Posterior vena cava (tissue), 2 donors: Measurements from ENCODE around the gene ARAP3. TPM values are rescaled to one million over a fixed set of nuclear protein-coding genes. Genes with fewer than 3 reads are reported as not detected.
A peak's percentile ranks its signal among the peaks of the same experiment; 100 is the strongest.

Experiments used
- DNase-seq: peaks from one replicate; pipeline ENCODE4 v3.0.0-alpha.2; 2020; ENCODE audit warnings: low spot score
- intact Hi-C, 2 donors: fragments of 100-400 bp; cut with DNase I; formaldehyde crosslinking; loops; one replicate each; pipeline versions ENCODE4 v1.14.1 to v1.14.2; 2022 to 2023
- total RNA-seq, 2 donors: library from RNA; stranded (reverse); fragmentation: NEBNext Ultra II Directional; extraction: Animal tissue kit (Norgen Biotek cat#: 25700); gene quantifications; one replicate each; pipeline ENCODE4 v1.2.1, GENCODE V29; 2021
- donor health status: DM: yes; HTN: yes; CAD: no.
- donor health status: DM: yes; HTN: yes; CAD: no.

ARAP3 gene
- total RNA-seq, 2 donors from 2014 or later: 14.7 to 18.8 TPM

- DNase-seq: no peak
- intact Hi-C loops: loop anchor here (2.0 to 5.0 kb wide), 2 partner anchors 178 to 179 kb away; no protein-coding TSS in a partner anchor
Observed at GRCh38 chr5:141703133-141703561, 21.1 kb upstream of the ARAP3 start.

GRCh38 chr5:141701360-141702119, 19.5 kb upstream of the ARAP3 start:
- intact Hi-C loops: loop anchor here (2.0 to 5.0 kb wide), 2 partner anchors 179 to 181 kb away; no protein-coding TSS in a partner anchor
- DNase-seq: peak; percentile 60

GRCh38 chr5:141697586-141697985, 15.6 kb upstream of the ARAP3 start:
- intact Hi-C loops: no loop called here
- no peak for DNase-seq

GRCh38 chr5:141696431-141696830, 14.4 kb upstream of the ARAP3 start:
- intact Hi-C loops: no loop called here
- DNase-seq: peak; percentile 23

GRCh38 chr5:141695627-141696215, 13.7 kb upstream of the ARAP3 start:
- intact Hi-C loops: no loop called here
- peak; percentile 44 for DNase-seq

GRCh38 chr5:141694479-141694878, 12.4 kb upstream of the ARAP3 start:
- intact Hi-C loops: no loop called here

GRCh38 chr5:141692919-141693725, 11.1 kb upstream of the ARAP3 start:
- intact Hi-C loops: loop anchor here (1.0 to 2.0 kb wide), 3 partner anchors 266 to 456 kb away; no protein-coding TSS in a partner anchor
- no peak for DNase-seq

More at GRCh38 chr5:141694479-141694878, 12.4 kb upstream of the ARAP3 start:
- DNase-seq: no peak

GRCh38 chr5:141692533-141692888, 10.5 kb upstream of the ARAP3 start:
- intact Hi-C loops: loop anchor here (1.0 to 2.0 kb wide), 3 partner anchors 267 to 456 kb away; no protein-coding TSS in a partner anchor
- DNase-seq: no peak

GRCh38 chr5:141691867-141692532, 10.0 kb upstream of the ARAP3 start:
- peak; percentile 96 for DNase-seq
- intact Hi-C loops: loop anchor here (1.0 to 2.0 kb wide), 3 partner anchors 267 to 457 kb away; no protein-coding TSS in a partner anchor

GRCh38 chr5:141691286-141691866, 9.3 kb upstream of the ARAP3 start:
- intact Hi-C loops: no loop called here

GRCh38 chr5:141686648-141687416, 4.8 kb upstream of the ARAP3 start:
- DNase-seq: no peak
- intact Hi-C loops: no loop called here

More at GRCh38 chr5:141691286-141691866, 9.3 kb upstream of the ARAP3 start:
- DNase-seq: no peak

GRCh38 chr5:141685591-141685990, 3.6 kb upstream of the ARAP3 start:
- DNase-seq: no peak
- intact Hi-C loops: no loop called here

GRCh38 chr5:141683596-141684141, 1.6 kb upstream of the ARAP3 start:
- DNase-seq: no peak
- intact Hi-C loops: no loop called here

GRCh38 chr5:141681295-141681694, 735 bp downstream of the ARAP3 start:
- intact Hi-C loops: no loop called here
- no peak for DNase-seq

- intact Hi-C loops: no loop called here
Observed at GRCh38 chr5:141680751-141681201, 1.3 kb downstream of the ARAP3 start.

GRCh38 chr5:141680178-141680577, 1.9 kb downstream of the ARAP3 start:
- DNase-seq: no peak

More at GRCh38 chr5:141680751-141681201, 1.3 kb downstream of the ARAP3 start:
- DNase-seq: no peak

GRCh38 chr5:141677415-141677814, 4.6 kb downstream of the ARAP3 start:
- intact Hi-C loops: no loop called here
- DNase-seq: no peak

More at GRCh38 chr5:141680178-141680577, 1.9 kb downstream of the ARAP3 start:
- intact Hi-C loops: no loop called here

- intact Hi-C loops: no loop called here
- no peak for DNase-seq
Observed at GRCh38 chr5:141675672-141676071, 6.4 kb downstream of the ARAP3 start.
